H9 (cell line): Measurements from ENCODE around the gene MRPL36. TPM values are rescaled to one million over a fixed set of nuclear protein-coding genes. Genes with fewer than 3 reads are reported as not detected.

Experiments used
- DNase-seq: peaks from one replicate; pipeline ENCODE4 v3.0.0-alpha.2; 2017
- H2AFZ ChIP-seq: one replicate; pipeline ENCODE4 v1.6.1; 2013; ENCODE audit warnings: mild to moderate bottlenecking, low read length, control low read depth, moderate library complexity
- H2AK5ac ChIP-seq: 2 replicates; pipeline ENCODE4 v1.6.1; 2013; ENCODE audit warnings: low read length, control low read depth, mixed read lengths; ENCODE audit not compliant: insufficient read length
- H2BK120ac ChIP-seq: one replicate; pipeline ENCODE4 v1.6.1; 2013; ENCODE audit warnings: low read depth, mild to moderate bottlenecking, low read length, control low read depth, inconsistent platforms; ENCODE audit not compliant: poor library complexity, severe bottlenecking
- H2BK12ac ChIP-seq: 2 replicates; pipeline ENCODE4 v1.6.1; 2013; ENCODE audit warnings: low read length, control low read depth, mixed read lengths, low read depth; ENCODE audit not compliant: insufficient read length
- H2BK15ac ChIP-seq: 2 replicates; pipeline ENCODE4 v1.6.1; 2013; ENCODE audit warnings: low read depth, low read length, control low read depth
- H2BK20ac ChIP-seq: one replicate; pipeline ENCODE4 v1.6.1; 2013; ENCODE audit warnings: low read depth, mild to moderate bottlenecking, low read length, control low read depth, inconsistent platforms; ENCODE audit not compliant: poor library complexity, severe bottlenecking
- H2BK5ac ChIP-seq: 2 replicates; pipeline ENCODE4 v1.6.1; 2013; ENCODE audit warnings: low read length, control low read depth, mixed read lengths; ENCODE audit not compliant: insufficient read length
- H3K14ac ChIP-seq: 2 replicates; pipeline ENCODE4 v1.6.1; 2013; ENCODE audit warnings: low read length, control low read depth; ENCODE audit not compliant: insufficient read depth
- H3K18ac ChIP-seq: 2 replicates; pipeline ENCODE4 v1.6.1; 2013; ENCODE audit warnings: low read depth, mild to moderate bottlenecking, mixed read lengths, low read length, control low read depth; ENCODE audit not compliant: insufficient read length
- H3K23ac ChIP-seq: 2 replicates; pipeline ENCODE4 v1.6.1; 2013; ENCODE audit warnings: low read length, control low read depth, mixed read lengths, low read depth; ENCODE audit not compliant: insufficient read length
- H3K23me2 ChIP-seq: 2 replicates; pipeline ENCODE4 v1.6.1; 2013; ENCODE audit warnings: low read depth, mild to moderate bottlenecking, mixed read lengths, low read length, control low read depth; ENCODE audit not compliant: insufficient read length, poor library complexity, severe bottlenecking
- H3K27ac ChIP-seq: 2 replicates; pipeline ENCODE4 v1.5.1; 2013; ENCODE audit warnings: low read length, control low read depth, mixed read lengths, low read depth; ENCODE audit not compliant: insufficient read length
- H3K27me3 ChIP-seq: 2 replicates; pipeline ENCODE4 v1.6.1; 2013; ENCODE audit warnings: low read length, control low read depth, inconsistent platforms; ENCODE audit not compliant: insufficient read depth
- H3K4ac ChIP-seq: 2 replicates; pipeline ENCODE4 v1.6.1; 2013; ENCODE audit warnings: low read depth, mild to moderate bottlenecking, control low read depth, inconsistent platforms, low read length, moderate library complexity
- H3K4me1 ChIP-seq: 2 replicates; pipeline ENCODE4 v1.6.1; 2013; ENCODE audit warnings: low read length, control low read depth, inconsistent platforms; ENCODE audit not compliant: insufficient read depth
- H3K4me2 ChIP-seq: 2 replicates; pipeline ENCODE4 v1.6.1; 2013; ENCODE audit warnings: low read length, control low read depth, mixed read lengths; ENCODE audit not compliant: insufficient read length, insufficient read depth
- H3K56ac ChIP-seq: 2 replicates; pipeline ENCODE4 v1.6.1; 2013; ENCODE audit warnings: low read depth, mild to moderate bottlenecking, mixed read lengths, low read length, control low read depth; ENCODE audit not compliant: insufficient read length
- H3K79me1 ChIP-seq: 2 replicates; pipeline ENCODE4 v1.6.1; 2013; ENCODE audit warnings: low read depth, mild to moderate bottlenecking, moderate library complexity, low read length, control low read depth, inconsistent platforms; ENCODE audit not compliant: insufficient read depth, poor library complexity, severe bottlenecking
- H3K79me2 ChIP-seq: 2 replicates; pipeline ENCODE4 v1.6.1; 2013; ENCODE audit warnings: low read length, control low read depth, inconsistent platforms; ENCODE audit not compliant: insufficient read depth
- H3K9ac ChIP-seq: 2 replicates; pipeline ENCODE4 v1.6.1; 2013; ENCODE audit warnings: low read length, control low read depth, mixed read lengths; ENCODE audit not compliant: insufficient read length; ENCODE audit errors: extremely low read depth
- H3K9me3 ChIP-seq: one replicate; pipeline ENCODE4 v1.6.1; 2013; ENCODE audit warnings: low read depth, low read length, inconsistent platforms; ENCODE audit not compliant: control insufficient read depth
- H3T11ph ChIP-seq: one replicate; pipeline ENCODE4 v1.6.1; 2013; ENCODE audit warnings: mild to moderate bottlenecking, low read length, control low read depth, inconsistent platforms
- H4K20me1 ChIP-seq: one replicate; pipeline ENCODE4 v1.6.1; 2013; ENCODE audit not compliant: control insufficient read depth, insufficient read length, insufficient read depth
- H4K5ac ChIP-seq: 2 replicates; pipeline ENCODE4 v1.6.1; 2013; ENCODE audit warnings: low read depth, mild to moderate bottlenecking, mixed read lengths, low read length, control low read depth; ENCODE audit not compliant: insufficient read length
- H4K8ac ChIP-seq: replicated peaks from 2 replicates; pipeline ENCODE4 v1.6.1; 2013; ENCODE audit warnings: low read length, control low read depth, mixed read lengths, low read depth; ENCODE audit not compliant: insufficient read length
- H4K91ac ChIP-seq: 2 replicates; pipeline ENCODE4 v1.6.1; 2013; ENCODE audit warnings: low read depth, mild to moderate bottlenecking, moderate library complexity, mixed read lengths, low read length, control low read depth; ENCODE audit not compliant: insufficient read length
- H3K27ac Mint-ChIP-seq, 3 experiments: 2 replicates in 2 of 3; 3 replicates in 1 of 3; pipeline ENCODE4 v1.8.0; 2020 to 2021; ENCODE audit warnings: mixed read lengths in 3 of 3, mild to moderate bottlenecking in 1 of 3, moderate library complexity in 1 of 3
- H3K27me3 Mint-ChIP-seq: 2 replicates; pipeline ENCODE4 v1.8.0; 2021; ENCODE audit warnings: low read depth, mild to moderate bottlenecking, moderate library complexity, mixed read lengths
- H3K36me3 Mint-ChIP-seq, 3 experiments: 2 replicates in 2 of 3; 3 replicates in 1 of 3; pipeline ENCODE4 v1.8.0; 2020 to 2021; ENCODE audit warnings: low read depth in 3 of 3, mixed read lengths in 3 of 3; ENCODE audit not compliant: insufficient read depth in 1 of 3
- H3K4me1 Mint-ChIP-seq, 2 experiments: 2 replicates each; pipeline ENCODE4 v1.8.0; 2020; ENCODE audit warnings: mixed read lengths in 2 of 2
- H3K4me3 Mint-ChIP-seq, 2 experiments: 2 replicates in 1 of 2; 3 replicates in 1 of 2; pipeline ENCODE4 v1.8.0; 2020 to 2021; ENCODE audit warnings: mild to moderate bottlenecking in 2 of 2, mixed read lengths in 2 of 2, moderate library complexity in 1 of 2
- H3K9me3 Mint-ChIP-seq, 2 experiments: 2 replicates in 1 of 2; 3 replicates in 1 of 2; pipeline ENCODE4 v1.8.0; 2020; ENCODE audit warnings: mild to moderate bottlenecking in 2 of 2, mixed read lengths in 2 of 2, moderate library complexity in 1 of 2
- CTCF ChIP-seq: fragments of 200-600 bp; sonication (generic); conservative IDR thresholded peaks from 3 replicates; pipeline ENCODE4 v1.8.0; 2021; ENCODE audit warnings: antibody characterized with exemption, mild to moderate bottlenecking
- WGBS: extraction: QIAGEN DNeasy Blood & Tissue Kit; methylation state at CpG from one replicate; pipeline ENCODE4 v1.1.7; 2013; ENCODE audit warnings: missing lambda C conversion rate, low lambda C conversion rate, mixed read lengths; ENCODE audit not compliant: insufficient read length; ENCODE audit errors: extremely low coverage; 5-methylcytosine and 5-hydroxymethylcytosine counted together
- total RNA-seq: library from RNA; stranded (reverse); gene quantifications from 2 replicates; pipeline ENCODE4 v1.2.1, GENCODE V29; 2021

Gene MRPL36
- total RNA-seq, 1 experiment from 2014 or later: 67.3 TPM

DNA sequence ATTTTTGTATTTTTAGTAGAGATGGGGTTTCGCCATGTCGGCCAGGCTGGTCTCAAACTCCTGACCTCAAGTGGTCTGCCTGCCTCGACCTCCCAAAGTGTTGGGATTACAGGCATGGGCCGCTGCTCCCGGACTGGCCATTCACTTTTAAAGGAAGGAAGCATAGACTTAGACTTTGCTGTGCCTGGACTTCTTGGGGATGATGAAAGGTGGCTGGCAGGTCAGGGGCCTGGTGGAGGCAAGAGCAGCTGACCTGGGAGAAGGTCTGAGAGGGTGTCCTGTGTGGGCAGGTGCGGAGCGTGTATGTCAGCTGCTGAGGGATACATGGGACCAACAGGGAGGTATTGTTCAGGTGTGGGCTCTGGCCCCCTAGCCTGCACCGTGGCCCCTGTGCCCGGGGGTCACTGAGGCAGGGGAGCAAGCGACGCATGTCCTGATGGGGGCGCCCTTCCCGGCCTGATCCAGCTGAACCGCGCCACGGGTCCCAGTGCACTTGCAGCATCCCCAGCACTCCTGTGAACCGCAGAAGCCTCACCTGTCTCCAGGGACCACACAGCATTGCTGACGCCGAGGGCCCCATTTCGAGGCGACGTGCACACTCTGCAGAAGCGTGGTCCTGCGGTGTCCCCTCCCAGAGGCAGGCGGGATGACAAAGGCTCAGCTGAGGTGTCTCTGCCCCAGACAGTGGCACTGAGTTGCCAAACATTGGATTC is 24.6 kb upstream of the MRPL36 start:
- H3K79me2 ChIP-seq: no peaks in the 10 kb centered on the region
- H3K18ac ChIP-seq: no peak overlapping the region
- H3K56ac ChIP-seq: no peak overlapping the region
- H3K4me1 ChIP-seq: no peaks in the 10 kb centered on the region
- H3K4me2 ChIP-seq: no peak overlapping the region
- H2BK20ac ChIP-seq: no peak overlapping the region
- no peaks in the 10 kb centered on the region for H4K20me1 ChIP-seq
- Mint-ChIP-seq H3K27ac (no peak overlapping the region; a peak in 1 of 7 replicates), H3K27me3 (no peaks in the 10 kb centered on the region; the same call in 1 of the 2 replicates), H3K4me1 (peaks cover 6 to 12% of the 10 kb centered on the region in 2 experiments), H3K4me3 (no peak overlapping the region), H3K9me3 (no peaks in the 10 kb centered on the region), H3K36me3 (peaks cover 12 to 48% (median 30%) of the 10 kb centered on the region in 3 experiments)
- DNase-seq: no peak
- no peak overlapping the region for H3K9ac ChIP-seq
- no peak overlapping the region for H2AK5ac ChIP-seq
- no peak overlapping the region for H2AFZ ChIP-seq
- H3K79me1 ChIP-seq: no peaks in the 10 kb centered on the region
- TF ChIP-seq CTCF: peak; percentile 59
- H3T11ph ChIP-seq: no peak overlapping the region
- no peak overlapping the region for H2BK5ac ChIP-seq
- no peak overlapping the region for H3K27ac ChIP-seq
- H3K23ac ChIP-seq: no peak overlapping the region
- no peak overlapping the region for H4K5ac ChIP-seq
- H2BK120ac ChIP-seq: no peak overlapping the region
- H3K9me3 ChIP-seq: no peaks in the 10 kb centered on the region
- H4K8ac ChIP-seq: no peak overlapping the region
- H3K23me2 ChIP-seq: no peaks in the 10 kb centered on the region
- no peak overlapping the region for H3K4ac ChIP-seq
- H3K14ac ChIP-seq: no peak overlapping the region
- H4K91ac ChIP-seq: no peak overlapping the region
- no peaks in the 10 kb centered on the region for H3K27me3 ChIP-seq
- no peak overlapping the region for H2BK12ac ChIP-seq
- no peak overlapping the region for H2BK15ac ChIP-seq
- WGBS: no CpG with 5 or more reads among the region's 25 CpGs
